ENCODE data around the gene GSTM2.
"Not testable (repeated sequence)": the region's sequence is repeated elsewhere in the genome, so short reads cannot be mapped to it uniquely, and the experiment has no call there.

The GSTM2 gene

DNA sequence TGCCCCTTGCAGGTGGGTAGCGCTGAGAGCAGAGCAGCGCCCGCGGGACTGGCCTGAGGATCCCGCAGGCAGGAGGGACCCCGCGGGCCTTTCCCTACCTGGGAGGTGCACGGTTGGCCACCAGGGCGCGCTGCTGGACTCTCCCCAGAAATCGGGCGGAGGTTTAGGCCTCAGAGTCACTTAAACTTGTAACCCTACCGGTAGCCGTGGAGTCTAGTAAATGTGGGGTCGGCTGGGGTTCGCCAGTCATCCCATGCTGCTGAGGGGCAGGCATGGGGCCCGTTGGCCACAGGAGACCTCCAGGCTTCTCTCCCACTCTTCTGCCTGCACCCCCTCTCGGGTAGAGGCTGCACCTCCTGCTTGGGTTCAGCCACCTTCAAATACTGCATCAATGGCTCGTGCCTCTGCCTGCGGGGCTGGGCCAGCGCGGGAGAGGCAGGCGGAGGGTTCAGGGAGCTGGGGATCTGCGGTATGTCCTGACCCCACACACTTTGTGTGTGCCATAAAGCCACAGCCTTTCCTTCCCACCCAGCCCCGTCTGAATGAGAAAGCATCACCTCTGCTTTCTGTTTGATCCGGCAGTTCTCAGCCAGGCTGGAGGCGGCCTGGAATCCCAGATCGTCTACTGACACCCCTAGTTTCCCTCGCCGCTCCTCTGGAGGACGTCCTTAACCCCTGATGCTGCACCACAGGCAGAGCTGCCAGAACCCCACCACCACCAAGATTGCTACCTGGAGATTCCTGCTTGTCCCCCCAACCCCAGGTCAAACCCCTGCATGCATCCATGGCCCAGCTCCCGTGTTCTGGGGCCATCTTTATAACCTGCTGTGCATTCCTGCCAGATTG is 24.2 kb upstream of the GSTM2 start:
- DNase-seq (ENCODE audit: extremely low read depth in 1 of 2, low read depth in 1 of 2) = peak; percentile 71 to 82

DNA sequence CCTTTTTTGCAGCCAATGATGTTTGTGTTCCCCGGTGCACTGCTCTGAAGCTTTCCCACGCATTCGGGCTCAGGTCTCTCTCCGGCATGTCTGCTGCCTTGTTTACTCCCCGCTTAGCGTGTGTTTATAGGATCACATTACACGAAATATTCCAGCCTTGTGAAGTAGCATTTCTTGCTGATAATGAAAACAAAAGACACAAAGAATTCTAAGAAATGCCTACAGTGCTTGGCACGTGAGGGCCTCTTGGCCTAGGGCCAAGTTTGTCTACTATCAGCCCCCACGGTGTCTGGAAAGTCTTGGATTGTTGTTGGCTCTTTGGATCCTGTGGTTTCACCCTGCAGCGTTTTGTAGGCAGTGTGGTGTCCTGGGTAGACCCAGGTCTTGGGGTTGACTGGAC is 23.2 kb upstream of the GSTM2 start:
- no peak for DNase-seq (ENCODE audit: extremely low read depth in 1 of 2, low read depth in 1 of 2)

DNA sequence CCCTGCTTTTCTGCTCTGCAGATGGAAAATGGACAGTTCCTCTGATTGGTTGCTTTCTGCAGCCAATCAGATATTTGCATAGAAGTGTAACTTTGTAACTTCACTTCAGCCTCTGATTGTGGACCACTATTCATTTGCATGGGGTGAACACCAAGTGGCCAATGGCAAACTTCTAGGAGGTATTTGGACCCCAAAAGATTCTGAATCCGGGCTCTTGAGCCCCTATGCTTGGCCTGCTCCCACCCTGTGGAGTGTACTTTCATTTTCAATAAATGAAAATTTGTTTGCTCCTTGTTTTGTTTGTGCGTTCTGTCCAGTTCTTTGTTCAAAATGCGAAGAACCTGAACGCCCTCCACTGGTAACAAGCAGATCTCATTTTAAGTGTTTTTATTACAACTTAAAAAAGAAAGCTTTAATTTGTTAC is 18.4 kb upstream of the GSTM2 start:
- no peak for DNase-seq (ENCODE audit: extremely low read depth in 1 of 2, low read depth in 1 of 2)

DNA sequence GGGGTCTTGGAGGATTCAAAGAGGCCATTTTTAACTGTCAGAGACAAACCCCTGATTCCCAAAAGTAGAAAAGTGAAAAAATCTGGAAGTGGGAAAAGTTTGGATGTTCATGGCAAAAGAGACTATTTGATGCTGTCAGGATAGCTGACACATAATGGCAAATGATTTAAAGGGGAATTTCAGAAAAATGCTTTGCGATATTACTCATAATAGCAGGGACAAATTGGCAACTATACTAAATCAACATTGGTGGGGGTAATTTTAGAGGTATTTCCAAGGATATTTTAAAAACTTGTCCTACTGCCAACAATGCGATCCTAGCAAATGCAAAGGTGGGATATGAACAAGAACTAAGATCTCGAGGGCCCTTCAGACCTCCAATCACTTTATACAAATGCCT is 17.2 kb upstream of the GSTM2 start:
- DNase-seq (ENCODE audit: extremely low read depth in 1 of 2, low read depth in 1 of 2) = no peak

DNA sequence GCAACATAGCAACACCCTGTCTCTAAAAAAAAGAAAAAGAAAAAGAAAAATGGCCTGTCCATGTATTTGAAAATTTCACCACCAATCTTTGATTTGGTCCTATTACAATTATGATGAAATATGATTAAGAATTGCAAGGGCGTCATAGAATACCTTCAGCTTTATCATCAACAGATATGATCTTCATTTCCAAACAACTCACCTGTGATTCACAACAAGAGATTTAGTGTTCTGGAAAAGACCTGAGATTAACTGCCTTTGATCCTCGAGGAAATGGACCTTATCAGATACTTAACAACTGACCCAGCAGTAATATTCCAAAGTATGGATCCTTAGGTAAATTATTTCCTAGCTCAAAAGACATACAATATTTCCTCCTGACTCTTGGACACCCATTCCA is 15.5 kb upstream of the GSTM2 start:
- DNase-seq (ENCODE audit: extremely low read depth in 1 of 2, low read depth in 1 of 2) = no peak

DNA sequence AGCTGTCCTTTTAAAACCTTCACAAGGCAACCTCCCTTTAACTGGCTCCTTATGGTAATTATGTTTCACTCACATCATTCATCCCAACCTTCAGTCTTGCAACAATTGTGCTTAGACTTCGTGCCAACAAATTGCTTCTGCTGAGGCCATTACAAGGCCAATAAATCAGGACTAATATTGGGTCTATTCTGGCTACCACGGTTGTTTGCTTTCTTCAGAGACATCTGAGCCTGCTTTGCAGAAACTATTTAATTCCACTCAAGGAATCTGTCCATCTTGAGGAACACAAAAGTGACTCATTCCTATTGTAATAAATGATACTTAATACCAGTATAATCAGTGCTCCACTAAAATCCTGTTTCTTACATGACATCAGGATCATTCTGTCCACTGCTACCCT is 14.6 kb upstream of the GSTM2 start:
- no peak for DNase-seq (ENCODE audit: extremely low read depth in 1 of 2, low read depth in 1 of 2)

DNA sequence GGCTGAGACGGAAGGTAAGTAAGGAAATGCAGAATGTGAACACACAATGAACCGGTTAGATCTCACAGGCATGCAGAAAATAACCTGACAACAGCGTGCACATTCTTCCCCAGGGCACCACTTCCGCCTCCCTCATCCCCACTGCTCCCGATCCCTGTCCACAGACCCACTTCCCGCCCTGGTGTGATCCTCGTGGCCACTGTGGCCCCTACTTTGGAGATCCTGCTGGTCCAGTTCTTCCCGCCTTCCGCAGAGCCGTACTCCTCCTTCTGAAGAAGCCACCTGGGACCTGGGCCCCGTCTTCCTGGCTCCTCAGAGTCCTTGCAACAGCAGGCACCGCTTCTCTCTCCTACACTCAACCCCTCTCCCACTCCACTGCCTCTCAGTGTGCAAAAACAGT is 13.3 kb upstream of the GSTM2 start:
- DNase-seq (ENCODE audit: extremely low read depth in 1 of 2, low read depth in 1 of 2) = no peak

DNA sequence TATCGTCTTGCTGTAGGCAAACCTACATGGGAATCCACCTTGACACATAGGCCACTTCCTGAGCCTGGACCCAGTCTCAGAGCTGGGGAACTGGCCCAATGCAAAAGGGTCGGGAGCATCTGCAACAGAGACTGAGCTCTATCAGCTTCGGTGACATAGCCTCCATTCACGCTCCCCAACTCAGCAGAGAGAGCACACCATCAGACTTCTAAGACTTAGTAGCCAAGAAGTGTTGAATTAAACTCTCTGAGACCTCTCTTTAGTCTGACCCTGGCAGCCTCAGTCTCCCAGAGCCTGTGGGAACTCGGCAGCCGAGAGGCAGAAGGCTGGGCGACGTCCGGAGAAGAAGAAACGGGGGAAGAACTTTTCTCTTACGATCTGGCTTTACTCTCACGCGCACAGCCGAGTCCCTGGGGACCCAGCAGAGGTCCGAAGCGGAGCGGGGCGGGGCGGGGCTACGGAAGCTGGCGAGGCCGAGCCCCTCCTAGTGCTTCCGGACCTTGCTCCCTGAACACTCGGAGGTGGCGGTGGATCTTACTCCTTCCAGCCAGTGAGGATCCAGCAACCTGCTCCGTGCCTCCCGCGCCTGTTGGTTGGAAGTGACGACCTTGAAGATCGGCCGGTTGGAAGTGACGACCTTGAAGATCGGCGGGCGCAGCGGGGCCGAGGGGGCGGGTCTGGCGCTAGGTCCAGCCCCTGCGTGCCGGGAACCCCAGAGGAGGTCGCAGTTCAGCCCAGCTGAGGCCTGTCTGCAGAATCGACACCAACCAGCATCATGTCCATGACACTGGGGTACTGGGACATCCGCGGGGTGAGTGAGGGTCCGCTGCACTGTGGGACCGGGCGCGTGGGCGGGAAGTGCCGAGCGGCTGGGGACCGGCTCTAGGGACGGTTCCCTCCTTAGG is 12.0 kb upstream of the GSTM2 start, which contains the start of gene GSTM4:
Gene GSTM4, plus strand, starts transcription at position 485 of the 905 bp plus-strand sequence. Its CDS starts 291 bp downstream, at position 776.
- DNase-seq (ENCODE audit: extremely low read depth in 1 of 2, low read depth in 1 of 2) = peak; percentile 5 to 50

DNA sequence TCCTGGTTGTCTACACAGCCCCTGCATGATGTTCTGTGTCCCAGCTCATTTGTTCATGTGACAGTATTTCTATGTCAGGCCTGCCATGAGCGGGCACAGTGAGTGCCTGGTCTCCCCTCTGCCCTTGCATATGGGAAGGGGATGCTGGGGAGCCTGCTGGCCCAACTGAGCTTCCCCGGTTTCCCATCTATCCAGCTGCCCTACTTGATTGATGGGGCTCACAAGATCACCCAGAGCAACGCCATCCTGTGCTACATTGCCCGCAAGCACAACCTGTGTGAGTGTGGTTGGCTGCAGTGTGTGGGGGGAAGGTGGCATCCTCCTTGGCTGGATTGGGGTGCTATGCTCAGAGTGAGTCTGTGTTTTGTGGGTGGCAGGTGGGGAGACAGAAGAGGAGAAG is 10.5 kb upstream of the GSTM2 start:
- no peak for DNase-seq (ENCODE audit: extremely low read depth in 1 of 2, low read depth in 1 of 2)

DNA sequence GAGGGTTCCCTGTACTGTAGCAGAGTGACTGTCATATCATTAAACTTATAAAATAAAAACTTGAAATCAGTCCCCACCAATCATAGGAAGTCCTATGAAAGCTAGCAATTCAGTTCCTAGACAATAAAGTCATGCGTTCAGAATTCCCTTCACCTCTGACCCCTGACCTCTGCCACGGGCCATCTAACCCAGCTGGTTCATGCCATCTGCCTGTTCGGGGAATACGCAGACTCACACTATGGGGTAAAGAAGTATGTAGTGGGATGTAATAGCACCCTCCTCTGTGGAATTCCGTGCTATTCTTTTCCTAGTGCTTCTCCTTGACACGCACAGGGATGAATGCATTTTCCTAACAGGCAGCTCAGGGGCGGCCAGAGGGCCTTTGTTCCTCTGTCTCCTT is 9.9 kb upstream of the GSTM2 start:
- no peak for DNase-seq (ENCODE audit: extremely low read depth in 1 of 2, low read depth in 1 of 2)

DNA sequence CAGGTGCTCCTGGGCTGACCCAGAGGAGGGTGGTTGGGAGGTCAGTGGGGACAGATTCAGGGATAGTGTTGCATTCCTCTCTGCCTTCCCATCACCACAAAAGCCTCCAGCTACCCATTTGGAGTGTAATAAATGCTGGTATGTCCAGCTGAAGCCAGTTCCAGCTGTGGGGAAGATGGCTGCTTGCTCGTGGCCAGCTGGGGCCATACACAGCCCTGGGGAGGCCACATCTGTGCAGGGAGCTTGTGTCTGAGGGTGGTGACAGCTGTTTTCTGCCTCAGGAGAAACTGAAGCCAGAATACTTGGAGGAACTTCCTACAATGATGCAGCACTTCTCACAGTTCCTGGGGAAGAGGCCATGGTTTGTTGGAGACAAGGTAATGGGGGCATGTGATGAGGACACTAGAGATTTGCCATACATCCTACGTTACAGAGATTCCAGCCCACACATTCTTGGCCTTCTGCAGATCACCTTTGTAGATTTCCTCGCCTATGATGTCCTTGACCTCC is 9.3 kb upstream of the GSTM2 start:
- DNase-seq (ENCODE audit: extremely low read depth in 1 of 2, low read depth in 1 of 2) = no peak

DNA sequence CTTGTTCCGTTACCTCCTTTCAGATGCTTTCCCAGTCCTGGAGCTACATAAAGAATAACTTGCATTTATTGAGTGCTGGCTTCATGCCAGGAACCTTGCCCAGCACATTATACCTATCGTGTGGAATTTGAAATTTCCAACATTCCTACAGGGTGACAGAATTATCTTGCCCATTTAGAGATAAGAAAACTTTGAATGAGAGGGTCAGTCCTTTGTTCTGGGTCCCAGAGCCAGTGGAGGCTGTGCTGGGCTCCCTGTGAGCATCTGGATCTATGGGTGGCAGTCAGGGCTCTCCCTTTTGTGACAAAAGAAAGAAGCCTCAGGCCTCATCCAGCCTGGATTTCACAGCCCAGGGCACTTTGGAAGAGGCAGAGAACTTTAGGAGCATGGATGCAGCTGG is 8.7 kb upstream of the GSTM2 start:
- no peak for DNase-seq (ENCODE audit: extremely low read depth in 1 of 2, low read depth in 1 of 2)

DNA sequence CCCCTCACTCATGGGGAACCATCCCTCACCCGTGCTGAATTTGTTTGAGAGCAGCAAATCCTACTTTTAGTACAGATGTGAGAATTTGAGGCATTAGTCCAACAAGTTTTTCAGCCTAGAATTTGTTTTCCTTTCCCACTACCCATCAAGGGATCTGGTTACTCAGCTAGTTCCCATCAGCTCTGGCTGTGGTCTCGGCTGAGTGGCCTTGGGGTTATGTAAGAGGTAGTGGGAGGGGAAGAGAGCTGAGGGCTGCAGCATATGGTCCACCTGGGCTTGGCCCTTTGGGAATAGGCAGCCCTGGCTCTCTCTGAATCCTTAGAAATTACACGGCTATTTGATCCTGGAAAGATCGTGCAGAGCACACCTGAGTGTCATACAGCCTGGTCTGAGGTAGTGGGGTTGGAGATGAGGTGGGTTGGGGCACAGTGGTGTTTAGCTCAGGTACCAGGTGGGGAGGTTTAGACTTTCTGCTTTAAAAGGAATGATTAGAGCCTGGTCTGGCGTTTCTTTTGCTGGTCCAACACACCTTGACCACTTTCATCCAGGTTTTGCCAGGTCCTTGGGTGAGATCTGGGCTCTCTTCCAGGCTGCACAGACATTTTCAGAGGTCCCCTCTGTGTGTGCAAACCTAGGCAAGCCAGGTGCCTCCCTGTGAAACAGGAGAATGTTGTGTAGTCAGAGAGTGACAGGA is 7.7 kb upstream of the GSTM2 start:
- no peak for DNase-seq (ENCODE audit: extremely low read depth in 1 of 2, low read depth in 1 of 2)

DNA sequence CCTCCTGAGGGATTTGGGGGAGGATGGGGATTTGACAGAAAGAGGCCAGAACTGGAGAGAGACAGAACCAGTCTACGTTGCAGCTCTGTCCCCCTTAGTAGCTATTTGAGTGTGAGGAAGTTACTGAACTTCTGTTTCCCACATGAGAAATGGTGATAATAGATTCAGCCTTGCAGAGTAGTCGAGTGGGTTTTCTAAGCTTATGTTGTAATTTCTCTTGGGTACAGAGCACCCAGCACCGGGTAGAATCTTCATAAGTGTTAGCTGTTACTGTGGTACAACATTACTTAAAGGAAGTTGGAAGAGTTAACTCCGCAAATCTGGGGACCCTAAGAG is 7.2 kb upstream of the GSTM2 start:
- not testable (repeated sequence) for DNase-seq (ENCODE audit: extremely low read depth in 1 of 2, low read depth in 1 of 2)

DNA sequence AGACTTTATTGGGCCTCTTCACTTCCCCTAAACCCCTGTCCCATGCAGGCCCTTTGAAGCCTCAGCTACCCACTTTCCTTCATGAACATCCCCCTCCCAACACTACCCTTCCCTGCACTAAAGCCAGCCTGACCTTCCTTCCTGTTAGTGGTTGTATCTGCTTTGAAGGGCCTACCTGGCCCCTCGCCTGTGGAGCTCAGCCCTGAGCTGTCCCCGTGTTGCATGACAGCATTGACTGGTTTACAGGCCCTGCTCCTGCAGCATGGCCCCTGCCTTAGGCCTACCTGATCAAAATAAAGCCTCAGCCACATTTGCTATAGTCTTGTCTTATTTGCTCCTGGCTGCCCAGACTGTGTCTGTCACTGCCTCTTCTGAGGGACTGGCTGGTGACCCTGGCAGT is 6.5 kb upstream of the GSTM2 start:
- DNase-seq (ENCODE audit: extremely low read depth in 1 of 2, low read depth in 1 of 2) = no peak

DNA sequence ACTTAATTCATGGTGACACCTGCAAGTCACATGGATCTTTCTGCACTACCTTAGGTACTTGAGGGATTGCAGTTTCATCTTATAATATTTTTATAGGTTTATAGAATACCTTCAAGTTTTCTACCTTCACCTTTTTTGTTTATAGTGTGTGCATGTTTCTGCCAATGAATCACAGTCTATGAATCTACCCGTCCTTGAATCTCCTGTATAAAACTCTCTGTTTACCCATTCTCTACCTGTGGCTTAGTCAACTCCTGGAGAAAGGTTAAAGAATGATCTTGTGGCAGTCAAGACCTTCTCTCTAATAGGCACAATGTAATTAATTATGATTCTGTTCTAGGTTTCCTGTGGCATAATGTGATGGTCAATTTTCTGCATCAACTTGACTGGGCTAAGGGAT is 3.2 kb upstream of the GSTM2 start:
- DNase-seq (ENCODE audit: extremely low read depth in 1 of 2, low read depth in 1 of 2) = no peak

DNA sequence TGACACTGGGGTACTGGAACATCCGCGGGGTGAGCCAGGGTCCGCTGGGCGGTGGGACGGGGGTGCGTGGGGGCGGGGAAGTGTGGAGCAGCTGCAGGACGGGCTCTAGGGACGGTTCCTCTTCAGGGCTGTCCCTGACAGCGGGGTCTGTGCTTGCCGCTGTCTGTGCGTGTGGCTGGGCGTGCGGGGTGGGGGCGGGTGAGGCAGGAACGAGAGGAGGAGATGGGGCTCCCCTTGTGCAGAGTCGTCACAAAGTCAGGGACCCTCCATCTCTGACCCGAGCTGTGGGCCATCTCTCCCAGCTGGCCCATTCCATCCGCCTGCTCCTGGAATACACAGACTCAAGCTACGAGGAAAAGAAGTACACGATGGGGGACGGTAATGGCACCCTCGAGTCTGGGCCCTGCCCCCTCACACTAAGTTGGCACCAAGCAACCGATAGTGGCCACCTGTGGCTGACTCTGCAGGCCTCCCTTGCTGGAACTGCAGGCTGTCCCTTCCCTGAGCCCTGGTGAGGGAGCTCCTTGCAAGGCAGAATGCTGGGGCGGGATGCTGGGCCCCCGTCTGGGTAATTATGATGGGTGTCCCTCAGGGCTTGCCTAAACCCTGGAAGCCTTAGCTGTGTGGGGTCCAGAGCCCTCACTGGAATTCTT is 392 bp downstream of the GSTM2 start:
- no peak for DNase-seq (ENCODE audit: extremely low read depth in 1 of 2, low read depth in 1 of 2)

DNA sequence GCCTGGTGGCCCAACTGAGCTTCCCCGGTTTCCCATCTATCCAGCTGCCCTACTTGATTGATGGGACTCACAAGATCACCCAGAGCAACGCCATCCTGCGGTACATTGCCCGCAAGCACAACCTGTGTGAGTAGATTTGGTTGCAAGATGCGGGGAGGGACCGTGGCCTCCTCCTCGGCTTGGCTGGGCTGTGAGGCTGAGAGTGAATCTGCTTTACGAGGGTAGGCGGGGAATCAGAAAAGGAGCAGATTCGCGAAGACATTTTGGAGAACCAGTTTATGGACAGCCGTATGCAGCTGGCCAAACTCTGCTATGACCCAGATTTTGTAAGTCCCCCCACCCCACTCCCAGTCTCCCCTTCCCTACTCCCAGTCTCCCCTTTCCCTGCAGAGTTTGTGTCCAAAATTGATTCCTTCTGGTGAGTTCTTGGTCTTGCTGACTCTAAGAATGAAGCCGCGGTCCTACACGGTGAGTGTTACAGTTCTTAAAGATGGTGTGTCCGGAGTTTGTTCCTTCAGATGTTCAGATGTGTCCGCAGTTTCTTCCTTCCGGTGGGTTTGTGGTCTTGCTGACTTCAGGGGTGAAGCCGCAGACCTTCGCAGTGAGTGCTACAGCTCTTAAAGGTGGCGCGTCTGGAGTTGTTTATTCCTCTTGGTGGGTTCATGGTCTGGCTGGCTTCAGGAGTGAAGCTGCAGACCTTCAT is 1.5 kb downstream of the GSTM2 start:
- no peak for DNase-seq (ENCODE audit: extremely low read depth in 1 of 2, low read depth in 1 of 2)

DNA sequence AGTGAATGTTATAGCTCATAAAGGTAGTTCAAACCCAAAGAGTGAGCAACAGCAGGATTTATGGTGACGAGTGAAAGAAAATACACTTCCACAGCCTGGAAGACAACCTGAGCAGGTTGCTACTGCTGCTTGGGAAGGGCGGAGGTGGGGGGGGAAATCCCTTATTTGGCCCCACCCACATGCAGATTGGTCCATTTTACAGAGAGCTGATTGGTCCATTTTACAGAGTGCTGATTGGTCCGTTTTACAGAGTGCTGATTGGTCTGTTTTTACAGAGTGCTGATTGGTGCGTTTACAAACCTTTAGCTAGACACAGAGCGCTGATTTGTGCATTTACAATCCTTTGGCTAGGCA is 2.1 kb downstream of the GSTM2 start:
- DNase-seq (ENCODE audit: extremely low read depth in 1 of 2, low read depth in 1 of 2) = not testable (repeated sequence)

DNA sequence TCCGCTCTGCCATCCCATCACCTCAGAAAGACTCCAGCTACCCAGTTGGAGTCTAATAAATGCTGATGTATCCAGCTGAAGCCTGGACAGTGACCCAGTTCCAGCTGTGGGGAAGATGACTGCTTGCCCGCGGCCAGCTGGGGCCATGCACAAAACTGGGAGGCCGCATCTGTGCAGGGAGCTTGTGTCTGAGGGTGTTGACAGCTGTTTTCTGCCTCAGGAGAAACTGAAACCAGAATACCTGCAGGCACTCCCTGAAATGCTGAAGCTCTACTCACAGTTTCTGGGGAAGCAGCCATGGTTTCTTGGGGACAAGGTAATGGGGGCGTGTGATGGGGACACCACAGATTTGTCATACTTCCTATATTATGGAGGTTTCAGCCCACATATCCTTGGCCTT is 3.2 kb downstream of the GSTM2 start:
- no peak for DNase-seq (ENCODE audit: extremely low read depth in 1 of 2, low read depth in 1 of 2)
